Heart left ventricle (tissue), 16 donors: ENCODE data around the gene RBM10. TPM values are rescaled to one million over a fixed set of nuclear protein-coding genes. Genes with fewer than 3 reads are reported as not detected.
A peak's percentile ranks its signal among the peaks of the same experiment; 100 is the strongest.

Experiments
- ATAC-seq, 4 donors: fragments of 200-7000 bp; cut with Tn5 transposase; one replicate each; pipeline ENCODE4 v1.9.1; 2020 to 2022; ENCODE audit warnings: moderate library complexity in 4 of 4, mild to moderate bottlenecking in 3 of 4, moderate number of reproducible peaks in 1 of 4
- DNase-seq, 5 donors: peaks; one replicate each; pipeline ENCODE4 v3.0.0-alpha.2; 2020
- H3K27ac ChIP-seq, 12 donors: fragments of 200-600 bp; sonication (generic) in 4 of 12; one replicate each; pipeline versions ENCODE4 v1.5.0 to v1.8.0; 2016 to 2022; ENCODE audit warnings: mild to moderate bottlenecking in 2 of 12
- H3K27me3 ChIP-seq, 9 donors: fragments of 200-600 bp; sonication (generic) in 2 of 9; one replicate each; pipeline versions ENCODE4 v1.5.1 to v1.8.0; 2016 to 2022; ENCODE audit warnings: mild to moderate bottlenecking in 3 of 9
- H3K36me3 ChIP-seq, 9 donors: fragments of 200-600 bp; sonication (generic) in 2 of 9; one replicate each; pipeline versions ENCODE4 v1.5.0 to v1.8.0; 2018 to 2022; ENCODE audit warnings: mild to moderate bottlenecking in 2 of 9
- H3K4me1 ChIP-seq, 12 donors: fragments of 200-600 bp; sonication (generic) in 4 of 12; one replicate each; pipeline versions ENCODE4 v1.5.0 to v1.8.0; 2016 to 2022; ENCODE audit warnings: mild to moderate bottlenecking in 3 of 12
- H3K4me3 ChIP-seq, 12 donors: fragments of 200-600 bp; sonication (generic) in 4 of 12; one replicate each; pipeline versions ENCODE4 v1.5.0 to v1.8.0; 2017 to 2022; ENCODE audit warnings: mild to moderate bottlenecking in 9 of 12, moderate library complexity in 4 of 12
- H3K9me3 ChIP-seq, 12 donors: fragments of 200-600 bp; sonication (generic) in 4 of 12; one replicate each; pipeline versions ENCODE4 v1.5.0 to v1.8.0; 2016 to 2022; ENCODE audit warnings: mild to moderate bottlenecking in 1 of 12
- POLR2A ChIP-seq, 2 donors: fragments of 450-650 bp; IDR thresholded peaks; one replicate each; pipeline ENCODE4 v1.6.1; 2017; ENCODE audit warnings: antibody characterized with exemption in 2 of 2, mild to moderate bottlenecking in 2 of 2, moderate library complexity in 2 of 2
- WGBS, 4 donors: extraction: QIAGEN DNeasy Blood & Tissue Kit in 2 of 4; methylation state at CpG; one replicate each; pipeline versions ENCODE4 v1.1.5 to v1.1.7; 2013 to 2018; 5-methylcytosine and 5-hydroxymethylcytosine counted together
- intact Hi-C, 10 donors: fragments of 100-400 bp; cut with DNase I; formaldehyde crosslinking; loops; one replicate each; pipeline versions ENCODE4 v1.11.1 to v1.14.2; 2022
- polyA plus RNA-seq, 2 donors: library from polyadenylated mRNA; stranded (reverse); fragments of 200-250 nt; gene quantifications; one replicate each; pipeline ENCODE4 v1.2.3, GENCODE V29; 2013
- total RNA-seq, 9 donors: library from RNA; depleted of rRNA in 2 of 9; stranded (reverse); fragments of >200 nt in 2 of 9; fragmentation: NEBNext Ultra II Directional in 3 of 9; extraction: Animal tissue kit (Norgen Biotek cat#: 25700) in 3 of 9; gene quantifications; one replicate each; pipeline versions ENCODE4 v1.1.0 to v1.2.4, GENCODE V29; 2016 to 2023
- TF ChIP-seq, protein P1 (sequence below), 12 donors: fragments of 200-600 bp; sonication (generic) in 4 of 12; IDR thresholded peaks; one replicate each; pipeline versions ENCODE4 v1.5.0 to v1.8.0; 2018 to 2022; ENCODE audit warnings: antibody characterized with exemption in 12 of 12, mild to moderate bottlenecking in 5 of 12
- donor health status: ischemic (EF 13 %, LVEDD 7.1; RV severe dilation, severe dysfunction).
- donor health status: healthy with polysubstance abuse.
- donor health status: DM: no; HTN: yes; CAD: no.
- donor health status: DM: no; HTN: no; CAD: no.
- donor health status: ischemic (EF 25% LVEDD 6.9; RV normal size, moderate dysfunction).
- donor health status: ischemic (EF 25% LVEDD 5.7; RV mildly dilated, moderate dysfunction).
- donor health status: healthy.
- donor health status: DM: yes; HTN: yes; CAD: no.
- donor health status: ischemic (EF 35%, LVEDD 5.7; RV mildly dilated, moderate dysfunction).
- donor health status: nonischemic (EF 11% LVEDD 7.7; RV severe dilation, severe dysfunction).
- donor health status: DM: yes; HTN: yes; CAD: no.
- donor health status: PGD.
- donor health status: ischemic (EF 29% LVEDD 5.4; RV normal size, mild dysfunction).
- donor health status: nonischemic (EF 23%, LVEDD 6.1; RV moderate dilation, normal function).

Gene RBM10
- total and polyA plus RNA-seq, 11 donors: 17.5 to 44.6 (median 28.3) TPM

DNA sequence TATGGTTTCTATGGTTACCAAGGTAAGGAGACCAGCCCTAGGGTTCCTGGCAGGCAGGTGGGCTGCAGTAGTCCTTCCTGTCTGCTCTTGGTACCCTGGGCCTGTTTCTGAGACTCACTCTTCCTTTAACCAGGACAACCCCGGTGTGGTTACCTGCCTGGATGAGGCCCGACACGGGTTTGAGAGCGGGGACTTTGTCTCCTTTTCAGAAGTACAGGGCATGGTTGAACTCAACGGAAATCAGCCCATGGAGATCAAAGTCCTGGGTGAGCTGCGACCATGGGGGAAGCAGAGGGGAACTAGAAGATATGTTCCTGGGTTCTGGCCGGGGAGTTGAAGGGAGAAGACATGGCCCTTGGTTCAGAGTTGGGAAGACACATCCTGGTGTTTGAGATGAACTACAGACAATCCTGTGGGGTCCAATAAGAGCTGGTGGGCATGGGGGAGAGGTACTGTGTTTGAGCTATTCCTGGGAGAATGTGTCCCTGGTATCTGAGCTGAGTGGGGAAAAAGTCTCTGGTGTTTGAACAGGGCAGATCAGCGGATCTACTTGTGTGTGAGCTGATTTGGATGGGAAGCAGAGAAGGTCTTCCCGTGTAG is 56.4 kb downstream of the RBM10 start:
- Histone ChIP-seq H3K27ac (no peak overlapping the region), H3K36me3 (peaks cover 0 to 85% (median 80%) of the 10 kb centered on the region in 9 donors), H3K9me3 (no peaks in the 10 kb centered on the region), H3K4me1 (peaks cover 0 to 24% (median 18%) of the 10 kb centered on the region in 12 donors), H3K4me3 (no peak overlapping the region), H3K27me3 (no peaks in the 10 kb centered on the region)
- WGBS, 4 donors: 79 to 94% (median 89%) methylated on average over 8 to 9 of the region's 9 CpGs
- ATAC-seq (no peak), DNase-seq (no peak)
- intact Hi-C loops: no loop called here
- TF ChIP-seq POLR2A (IDR thresholded peaks at IDR 0.05): no peak

DNA sequence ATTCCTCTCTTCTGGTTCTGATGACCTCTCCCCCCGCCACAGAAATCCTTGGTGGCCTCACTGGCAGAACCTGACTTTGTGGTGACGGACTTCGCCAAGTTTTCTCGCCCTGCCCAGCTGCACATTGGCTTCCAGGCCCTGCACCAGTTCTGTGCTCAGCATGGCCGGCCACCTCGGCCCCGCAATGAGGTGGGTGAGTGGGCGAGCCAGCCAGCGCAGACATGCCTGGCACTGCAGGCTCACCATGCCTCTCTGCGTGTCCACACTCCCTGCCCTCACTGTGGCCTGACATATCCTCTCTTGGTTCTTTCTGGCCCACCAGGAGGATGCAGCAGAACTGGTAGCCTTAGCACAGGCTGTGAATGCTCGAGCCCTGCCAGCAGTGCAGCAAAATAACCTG is 57.3 kb downstream of the RBM10 start:
- ATAC-seq: no peak
- H3K4me3 ChIP-seq: no peak overlapping the region
- H3K27me3 ChIP-seq: no peaks in the 10 kb centered on the region
- H3K36me3 ChIP-seq: peaks cover 3 to 94% (median 89%) of the 10 kb centered on the region in 9 donors
- H3K27ac ChIP-seq: no peak overlapping the region
- 91 to 97% (median 94%) methylated on average over 11 of the region's 11 CpGs for WGBS, 4 donors
- intact Hi-C loops: no loop called here
- H3K4me1 ChIP-seq: peaks cover 0 to 15% (median 10%) of the 10 kb centered on the region in 12 donors
- no peak for TF ChIP-seq POLR2A (IDR thresholded peaks at IDR 0.05)
- TF ChIP-seq, protein P1, sequence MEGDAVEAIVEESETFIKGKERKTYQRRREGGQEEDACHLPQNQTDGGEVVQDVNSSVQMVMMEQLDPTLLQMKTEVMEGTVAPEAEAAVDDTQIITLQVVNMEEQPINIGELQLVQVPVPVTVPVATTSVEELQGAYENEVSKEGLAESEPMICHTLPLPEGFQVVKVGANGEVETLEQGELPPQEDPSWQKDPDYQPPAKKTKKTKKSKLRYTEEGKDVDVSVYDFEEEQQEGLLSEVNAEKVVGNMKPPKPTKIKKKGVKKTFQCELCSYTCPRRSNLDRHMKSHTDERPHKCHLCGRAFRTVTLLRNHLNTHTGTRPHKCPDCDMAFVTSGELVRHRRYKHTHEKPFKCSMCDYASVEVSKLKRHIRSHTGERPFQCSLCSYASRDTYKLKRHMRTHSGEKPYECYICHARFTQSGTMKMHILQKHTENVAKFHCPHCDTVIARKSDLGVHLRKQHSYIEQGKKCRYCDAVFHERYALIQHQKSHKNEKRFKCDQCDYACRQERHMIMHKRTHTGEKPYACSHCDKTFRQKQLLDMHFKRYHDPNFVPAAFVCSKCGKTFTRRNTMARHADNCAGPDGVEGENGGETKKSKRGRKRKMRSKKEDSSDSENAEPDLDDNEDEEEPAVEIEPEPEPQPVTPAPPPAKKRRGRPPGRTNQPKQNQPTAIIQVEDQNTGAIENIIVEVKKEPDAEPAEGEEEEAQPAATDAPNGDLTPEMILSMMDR (IDR thresholded peaks at IDR 0.05): no peak
- no peak for DNase-seq
- no peaks in the 10 kb centered on the region for H3K9me3 ChIP-seq

DNA sequence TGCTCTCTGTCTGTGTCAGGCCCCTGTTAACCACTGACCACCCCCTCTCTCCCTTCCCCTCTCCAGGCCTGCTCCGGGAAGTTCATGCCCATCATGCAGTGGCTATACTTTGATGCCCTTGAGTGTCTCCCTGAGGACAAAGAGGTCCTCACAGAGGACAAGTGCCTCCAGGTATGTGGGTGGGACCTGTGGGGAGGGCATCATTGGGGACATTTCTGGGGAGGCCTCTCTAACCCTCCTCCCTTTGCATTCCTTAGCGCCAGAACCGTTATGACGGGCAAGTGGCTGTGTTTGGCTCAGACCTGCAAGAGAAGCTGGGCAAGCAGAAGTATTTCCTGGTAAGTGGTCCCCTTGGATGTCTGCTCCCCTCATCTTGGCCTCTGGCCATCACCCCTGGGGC is 57.9 kb downstream of the RBM10 start:
- Histone ChIP-seq H3K4me1 (peaks cover 0 to 9% (median 5%) of the 10 kb centered on the region in 12 donors), H3K36me3 (peaks cover 3 to 100% (median 94%) of the 10 kb centered on the region in 9 donors), H3K27ac (no peak overlapping the region), H3K27me3 (no peaks in the 10 kb centered on the region), H3K4me3 (no peak overlapping the region), H3K9me3 (no peaks in the 10 kb centered on the region)
- ATAC-seq: no peak
- no peak for DNase-seq
- TF ChIP-seq, protein P1 (IDR thresholded peaks at IDR 0.05): no peak
- TF ChIP-seq POLR2A (IDR thresholded peaks at IDR 0.05): no peak
- intact Hi-C loops: no loop called here
- 46 to 64% (median 57%) methylated on average over 4 of the region's 4 CpGs for WGBS, 4 donors

DNA sequence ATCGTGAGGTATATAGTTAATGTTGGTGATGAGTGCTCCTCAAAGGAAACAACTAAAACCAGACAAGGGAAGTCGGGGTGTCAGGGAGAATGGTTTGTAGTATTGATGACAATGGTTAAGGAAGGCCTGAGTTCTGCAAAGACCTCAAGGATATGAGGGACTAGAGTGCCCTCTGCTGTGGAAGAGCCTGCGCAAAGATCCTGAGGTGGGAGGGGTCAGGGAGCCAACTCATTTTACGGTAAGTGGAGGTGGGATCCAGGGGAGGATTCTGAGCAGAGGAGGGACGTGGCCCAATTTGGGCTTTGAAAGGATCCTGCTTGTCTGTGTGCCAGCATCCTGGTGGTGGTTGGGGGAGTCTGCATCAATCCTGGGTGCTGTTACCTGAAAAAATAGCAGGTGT is 59.9 kb downstream of the RBM10 start:
- peaks cover 3 to 100% (median 95%) of the 10 kb centered on the region in 9 donors for H3K36me3 ChIP-seq
- ATAC-seq (no peak), DNase-seq (peak in 1 of 5 donors; percentile 1)
- no peak overlapping the region for H3K27ac ChIP-seq
- intact Hi-C loops: no loop called here
- H3K4me1 ChIP-seq: peaks cover 0 to 4% (median 0%) of the 10 kb centered on the region in 12 donors
- no peak for TF ChIP-seq POLR2A (IDR thresholded peaks at IDR 0.05)
- TF ChIP-seq, protein P1 (IDR thresholded peaks at IDR 0.05): no peak
- H3K9me3 ChIP-seq: no peaks in the 10 kb centered on the region
- 70 to 85% (median 75%) methylated on average over 5 of the region's 5 CpGs for WGBS, 4 donors
- no peaks in the 10 kb centered on the region for H3K27me3 ChIP-seq
- H3K4me3 ChIP-seq: no peak overlapping the region

DNA sequence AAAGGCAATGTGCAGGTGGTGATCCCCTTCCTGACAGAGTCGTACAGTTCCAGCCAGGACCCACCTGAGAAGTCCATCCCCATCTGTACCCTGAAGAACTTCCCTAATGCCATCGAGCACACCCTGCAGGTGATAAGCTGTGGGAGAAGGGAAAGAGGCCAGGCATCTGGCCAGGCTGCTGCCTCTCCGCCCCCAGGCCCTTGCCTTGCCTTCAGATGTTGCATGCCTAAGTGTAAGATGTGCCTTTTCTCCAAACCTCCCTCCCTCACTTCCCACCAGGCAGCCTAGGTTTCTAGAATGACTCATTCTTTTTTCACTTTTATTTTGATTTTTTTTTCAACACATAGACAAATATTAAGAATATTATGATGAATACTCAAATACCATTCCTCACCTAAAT is 61.3 kb downstream of the RBM10 start:
- Histone ChIP-seq H3K27ac (no peak overlapping the region), H3K4me3 (no peak overlapping the region), H3K4me1 (peaks cover 0 to 4% (median 0%) of the 10 kb centered on the region in 12 donors), H3K36me3 (peaks cover 2 to 100% (median 95%) of the 10 kb centered on the region in 9 donors), H3K9me3 (no peaks in the 10 kb centered on the region), H3K27me3 (no peaks in the 10 kb centered on the region)
- 54 to 92% (median 73%) methylated on average over 1 to 3 of the region's 3 CpGs for whole genome bisulfite sequencing, 4 donors
- no peak for ATAC-seq
- no peak for DNase-seq
- TF ChIP-seq POLR2A (IDR thresholded peaks at IDR 0.05): no peak
- TF ChIP-seq, protein P1 (IDR thresholded peaks at IDR 0.05): no peak
- intact Hi-C loops: no loop called here
